Measurements from ENCODE around the gene APOE. TPM values are rescaled to one million over a fixed set of nuclear protein-coding genes. Genes with fewer than 3 reads are reported as not detected.
A peak's percentile ranks its signal among the peaks of the same experiment; 100 is the strongest.

Gene APOE
- total and polyA plus RNA-seq, 9 of the 15 experiments (the other 6 are each of a cell fraction or from before 2014, with no cell fraction given) = 0.14 to 180 (median 58.1) TPM; not detected in 1

DNA sequence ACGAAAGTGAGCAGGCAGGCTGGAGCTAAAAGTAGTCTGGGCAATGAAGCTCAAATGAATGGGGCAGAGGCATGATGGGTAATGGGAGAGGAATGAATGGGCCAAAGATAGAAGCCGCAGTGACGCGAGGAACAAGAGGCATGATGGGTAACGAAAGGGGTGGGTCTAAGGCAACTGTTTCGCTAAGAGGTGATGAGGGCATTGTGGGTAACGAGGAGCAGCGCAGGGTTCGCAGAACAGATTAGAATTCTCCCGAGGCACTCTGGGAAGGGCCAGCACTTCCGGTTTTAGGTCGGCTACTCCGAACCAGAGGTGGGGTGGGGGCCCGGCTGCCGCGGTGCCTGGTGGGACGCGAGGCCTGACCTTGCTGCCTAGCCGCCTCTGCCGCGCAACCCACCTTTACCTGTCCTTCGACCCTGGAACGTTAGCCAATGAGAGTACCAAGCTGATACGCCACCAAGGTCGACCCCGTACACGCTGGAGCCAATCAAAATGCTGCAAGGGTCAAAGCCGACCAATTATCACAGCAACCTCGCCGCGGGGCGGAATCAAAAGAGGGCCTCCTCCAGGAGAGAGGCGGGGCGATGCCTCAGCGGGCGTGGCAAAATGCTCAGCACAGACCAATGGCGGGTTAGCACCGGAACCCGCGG, 15.1 kb upstream of the APOE start (continued):
- no peak for TF ChIP-seq ZNF280B (CRISPR knock-in tag; IDR thresholded peaks at IDR 0.05)
- no peak for TF ChIP-seq HMG20B (CRISPR knock-in tag; IDR thresholded peaks at IDR 0.05)
- TF ChIP-seq ARNT (IDR thresholded peaks at IDR 0.05) = peak; percentile 71 to 100
- no peak for TF ChIP-seq RAD51 (IDR thresholded peaks at IDR 0.05; ENCODE audit: borderline replicate concordance, low read depth)
- no peak for TF ChIP-seq ZNF41 (CRISPR knock-in tag; conservative IDR thresholded peaks at IDR 0.05)
- no peak for TF ChIP-seq HOXB6 (CRISPR knock-in tag; IDR thresholded peaks at IDR 0.05; ENCODE audit: borderline replicate concordance)
- no peak for TF ChIP-seq ZNF212 (CRISPR knock-in tag; IDR thresholded peaks at IDR 0.05)
- TF ChIP-seq PYGO2 (tag; IDR thresholded peaks at IDR 0.05) = no peak
- no peak; the same call in 1 of the 2 replicates for TF ChIP-seq MBD2 (IDR thresholded peaks at IDR 0.05; ENCODE audit: borderline replicate concordance, low read depth)
- TF ChIP-seq KLF16 (IDR thresholded peaks at IDR 0.05) = no peak
- TF ChIP-seq ZNF175 (CRISPR knock-in tag; IDR thresholded peaks at IDR 0.05; ENCODE audit: low read depth) = peak; percentile 36; the same call in 1 of the 2 replicates
- no peak for TF ChIP-seq SMARCC2 (IDR thresholded peaks at IDR 0.05; ENCODE audit: low read depth)
- TF ChIP-seq HDAC6 (IDR thresholded peaks at IDR 0.05; ENCODE audit: low read depth, low read length) = no peak
- TF ChIP-seq E2F3 (CRISPR knock-in tag; IDR thresholded peaks at IDR 0.05) = no peak
- TF ChIP-seq CHCHD3 (CRISPR knock-in tag; IDR thresholded peaks at IDR 0.05) = no peak
- TF ChIP-seq LARP7 (IDR thresholded peaks at IDR 0.05) = no peak
- peak; percentile 91 for TF ChIP-seq TBP (optimal IDR thresholded peaks at IDR 0.05; ENCODE audit: low read depth, low read length)
- TF ChIP-seq PHTF2 (CRISPR knock-in tag; IDR thresholded peaks at IDR 0.05) = no peak
- TF ChIP-seq ZNF408 (CRISPR knock-in tag; IDR thresholded peaks at IDR 0.05; ENCODE audit: low read depth) = no peak
- TF ChIP-seq ZNF311 (CRISPR knock-in tag; IDR thresholded peaks at IDR 0.05) = no peak
- no peak for TF ChIP-seq SMARCB1 (IDR thresholded peaks at IDR 0.05; ENCODE audit: insufficient read length, low read depth)
- no peak; the same call in 1 of the 2 replicates for TF ChIP-seq L3MBTL2 (IDR thresholded peaks at IDR 0.05)
- no peak for TF ChIP-seq ZNF316 (IDR thresholded peaks at IDR 0.05)
- no peak for TF ChIP-seq TRIM25 (IDR thresholded peaks at IDR 0.05; ENCODE audit: borderline replicate concordance)
- no peak for TF ChIP-seq BMI1 (IDR thresholded peaks at IDR 0.05; ENCODE audit: low read length)
- TF ChIP-seq ZNF12 (CRISPR knock-in tag; IDR thresholded peaks at IDR 0.05) = no peak
- TF ChIP-seq HMG20A (CRISPR knock-in tag; conservative IDR thresholded peaks at IDR 0.05) = no peak
- TF ChIP-seq ZKSCAN8 (CRISPR knock-in tag; IDR thresholded peaks at IDR 0.05) = no peak
- no peak for TF ChIP-seq PTRF (tag; IDR thresholded peaks at IDR 0.05)
- no peak for TF ChIP-seq SRSF3 (IDR thresholded peaks at IDR 0.05; ENCODE audit: insufficient read depth, low read length)
- TF ChIP-seq KDM1A (IDR thresholded peaks at IDR 0.05) = no peak
- TF ChIP-seq SRSF9 (IDR thresholded peaks at IDR 0.05; ENCODE audit: borderline replicate concordance, low read depth, low read length) = no peak
